ENCODE results near the gene CHCHD6.

- no peak for TF ChIP-seq CTCF (IDR thresholded peaks at IDR 0.05; ENCODE audit: low read depth, low read length)
- TF ChIP-seq EZH2phosphoT487 (IDR thresholded peaks at IDR 0.05; ENCODE audit: low read depth), result no peak
Observed at GRCh38 chr3:126995254-126995780, 291.3 kb downstream of the CHCHD6 start.
